ENCODE results near the gene CYP3A5. TPM values are rescaled to one million over a fixed set of nuclear protein-coding genes. Genes with fewer than 3 reads are reported as not detected.

Gene CYP3A5
- total RNA-seq, 1 experiment from 2014 or later: not detected

DNA sequence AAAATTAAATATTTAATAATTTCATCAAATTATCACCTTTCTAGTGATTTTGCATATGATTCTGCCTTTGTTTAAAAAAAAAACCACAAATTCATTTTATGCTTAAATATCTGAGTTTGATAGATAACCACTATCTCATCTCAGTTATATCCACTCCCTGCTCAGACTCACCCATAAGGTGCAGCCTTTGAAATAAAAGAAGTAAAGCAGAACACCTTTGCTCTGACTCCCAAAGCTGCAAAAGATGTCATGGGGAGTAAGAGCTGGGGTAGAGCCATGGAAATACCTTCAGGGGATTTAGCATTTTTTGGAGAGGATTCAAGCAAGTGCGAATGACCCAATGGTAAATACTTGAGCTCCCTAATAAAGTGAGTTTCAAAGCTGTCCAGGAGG is 15.1 kb upstream of the CYP3A5 start:
- no peak overlapping the region for H2AK5ac ChIP-seq (ENCODE audit: insufficient read length, low read length)
- H3K4me1 ChIP-seq (ENCODE audit: insufficient read depth, low read length): peaks cover 6% of the 10 kb centered on the region; the same call in 1 of the 2 replicates
- no peak overlapping the region for H2BK20ac ChIP-seq (ENCODE audit: low read depth, low read length, poor library complexity, severe bottlenecking)
- no peak overlapping the region for H3K56ac ChIP-seq (ENCODE audit: insufficient read length, low read depth, low read length)
- no peak overlapping the region for H2BK12ac ChIP-seq (ENCODE audit: insufficient read length, low read depth, low read length)
- no peak overlapping the region for H2BK120ac ChIP-seq (ENCODE audit: low read depth, low read length, poor library complexity, severe bottlenecking)
- no CpG with 5 or more reads among the region's 1 CpG for WGBS (ENCODE audit: extremely low coverage, insufficient read length, low lambda C conversion rate)
- H4K5ac ChIP-seq (ENCODE audit: insufficient read length, low read depth, low read length): no peak overlapping the region
- no peaks in the 10 kb centered on the region; the same call in 1 of the 2 replicates for H3K27me3 ChIP-seq (ENCODE audit: insufficient read depth, low read length)
- no peak overlapping the region for H3K9ac ChIP-seq (ENCODE audit: extremely low read depth, insufficient read length, low read length)
- H3K27ac ChIP-seq (ENCODE audit: insufficient read length, low read depth, low read length): no peak overlapping the region
- peaks cover 6% of the 10 kb centered on the region for H3K27me3 Mint-ChIP-seq (ENCODE audit: low read depth)
- no peak for DNase-seq
- H3K79me1 ChIP-seq (ENCODE audit: insufficient read depth, low read depth, low read length, poor library complexity, severe bottlenecking): no peaks in the 10 kb centered on the region
- no peak overlapping the region for H2BK5ac ChIP-seq (ENCODE audit: insufficient read length, low read length)
- no peak overlapping the region for H3T11ph ChIP-seq (ENCODE audit: low read length)
- no peak overlapping the region for H3K4ac ChIP-seq (ENCODE audit: low read depth, low read length)
- H4K91ac ChIP-seq (ENCODE audit: insufficient read length, low read depth, low read length): no peak overlapping the region
- no peak overlapping the region for H3K14ac ChIP-seq (ENCODE audit: insufficient read depth, low read length)
- no peaks in the 10 kb centered on the region for H4K20me1 ChIP-seq (ENCODE audit: control insufficient read depth, insufficient read depth, insufficient read length)
- H3K79me2 ChIP-seq (ENCODE audit: insufficient read depth, low read length): no peaks in the 10 kb centered on the region
- H3K9me3 ChIP-seq (ENCODE audit: control insufficient read depth, low read depth, low read length): no peaks in the 10 kb centered on the region
- H3K4me1 Mint-ChIP-seq: peaks cover 26 to 31% of the 10 kb centered on the region in 2 experiments
- H3K36me3 Mint-ChIP-seq (ENCODE audit: insufficient read depth in 1 of 3, low read depth in 3 of 3): no peaks in the 10 kb centered on the region
- no peaks in the 10 kb centered on the region for H3K23me2 ChIP-seq (ENCODE audit: insufficient read length, low read depth, low read length, poor library complexity, severe bottlenecking)
- no peak overlapping the region for H3K4me3 Mint-ChIP-seq
- H3K18ac ChIP-seq (ENCODE audit: insufficient read length, low read depth, low read length): no peak overlapping the region
- no peak overlapping the region for H4K8ac ChIP-seq (replicated peaks; ENCODE audit: insufficient read length, low read depth, low read length)
- no peaks in the 10 kb centered on the region; a peak in 1 of 5 replicates for H3K9me3 Mint-ChIP-seq
- H2BK15ac ChIP-seq (ENCODE audit: low read depth, low read length): no peak overlapping the region
- TF ChIP-seq, protein P1, sequence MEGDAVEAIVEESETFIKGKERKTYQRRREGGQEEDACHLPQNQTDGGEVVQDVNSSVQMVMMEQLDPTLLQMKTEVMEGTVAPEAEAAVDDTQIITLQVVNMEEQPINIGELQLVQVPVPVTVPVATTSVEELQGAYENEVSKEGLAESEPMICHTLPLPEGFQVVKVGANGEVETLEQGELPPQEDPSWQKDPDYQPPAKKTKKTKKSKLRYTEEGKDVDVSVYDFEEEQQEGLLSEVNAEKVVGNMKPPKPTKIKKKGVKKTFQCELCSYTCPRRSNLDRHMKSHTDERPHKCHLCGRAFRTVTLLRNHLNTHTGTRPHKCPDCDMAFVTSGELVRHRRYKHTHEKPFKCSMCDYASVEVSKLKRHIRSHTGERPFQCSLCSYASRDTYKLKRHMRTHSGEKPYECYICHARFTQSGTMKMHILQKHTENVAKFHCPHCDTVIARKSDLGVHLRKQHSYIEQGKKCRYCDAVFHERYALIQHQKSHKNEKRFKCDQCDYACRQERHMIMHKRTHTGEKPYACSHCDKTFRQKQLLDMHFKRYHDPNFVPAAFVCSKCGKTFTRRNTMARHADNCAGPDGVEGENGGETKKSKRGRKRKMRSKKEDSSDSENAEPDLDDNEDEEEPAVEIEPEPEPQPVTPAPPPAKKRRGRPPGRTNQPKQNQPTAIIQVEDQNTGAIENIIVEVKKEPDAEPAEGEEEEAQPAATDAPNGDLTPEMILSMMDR (conservative IDR thresholded peaks at IDR 0.05): no peak
- no peak overlapping the region for H3K4me2 ChIP-seq (ENCODE audit: insufficient read depth, insufficient read length, low read length)
- no peak overlapping the region for H2AFZ ChIP-seq (ENCODE audit: low read length)
- no peak overlapping the region for H3K23ac ChIP-seq (ENCODE audit: insufficient read length, low read depth, low read length)
- H3K27ac Mint-ChIP-seq: no peak overlapping the region
